ENCODE data around the gene TNK2. TPM values are rescaled to one million over a fixed set of nuclear protein-coding genes. Genes with fewer than 3 reads are reported as not detected.

The TNK2 gene
- polyA plus RNA-seq, 2 of the 4 experiments (the other 2 are of a cell fraction) = 2.2 to 12.5 TPM

GRCh38 chr3:195828762-195829161, 79.6 kb downstream of the TNK2 start:
- Histone ChIP-seq H3K27ac (no peak overlapping the region), H3K4me3 (no peak overlapping the region), H3K4me1 (no peaks in the 10 kb centered on the region), H3K4me2 (no peak overlapping the region), H3K9me3 (no peaks in the 10 kb centered on the region)
- ATAC-seq (no peak), FAIRE-seq (no peak), DNase-seq (ENCODE audit: low read depth in 1 of 2, low spot score in 1 of 2) (no peak)
- WGBS (ENCODE audit: missing lambda C conversion rate) = 79% methylated on average over 9 of the region's 9 CpGs
- CTCF ChIA-PET = interaction anchor here (1.1 to 2.9 kb wide), 2 partner anchors 21 to 28 kb away, joined by 5 to 24 read pairs; no protein-coding TSS in a partner anchor
- TF ChIP-seq MAZ (IDR thresholded peaks at IDR 0.05; ENCODE audit: borderline replicate concordance, low read depth, low read length) = no peak
- TF ChIP-seq HDAC2 (IDR thresholded peaks at IDR 0.05) = no peak
- no peak for TF ChIP-seq ELK1 (IDR thresholded peaks at IDR 0.05; ENCODE audit: low read depth, low read length)
- TF ChIP-seq CTCF (IDR thresholded peaks at IDR 0.05) = no peak
- TF ChIP-seq PHF8 (IDR thresholded peaks at IDR 0.05; ENCODE audit: borderline replicate concordance, low read depth) = no peak
- no peak for TF ChIP-seq PBX3 (IDR thresholded peaks at IDR 0.05)
- no peak for TF ChIP-seq MAX (IDR thresholded peaks at IDR 0.05)
- POLR2A ChIA-PET = no interaction called here

- ATAC-seq (no peak), DNase-seq (ENCODE audit: low read depth in 1 of 2, low spot score in 1 of 2) (no peak), FAIRE-seq (no peak)
- Histone ChIP-seq H3K4me1 (no peaks in the 10 kb centered on the region), H3K9me3 (no peaks in the 10 kb centered on the region), H3K4me3 (no peak overlapping the region), H3K27ac (no peak overlapping the region), H3K4me2 (no peak overlapping the region)
- no peak for TF ChIP-seq ESRRA (IDR thresholded peaks at IDR 0.05; ENCODE audit: borderline replicate concordance, low read length)
- TF ChIP-seq ZFP36 (IDR thresholded peaks at IDR 0.05; ENCODE audit: borderline replicate concordance, partially characterized antibody) = no peak
- no peak for TF ChIP-seq RAD21 (conservative IDR thresholded peaks at IDR 0.05 in 1 of 2, IDR thresholded peaks at IDR 0.05 in 1 of 2)
- no peak for TF ChIP-seq GATA3 (IDR thresholded peaks at IDR 0.05; ENCODE audit: borderline replicate concordance)
- TF ChIP-seq ZSCAN20 (CRISPR knock-in tag; IDR thresholded peaks at IDR 0.05) = no peak
- CTCF ChIA-PET = interaction anchor here (2.9 kb wide), 1 partner anchor 24 kb away, joined by 24 read pairs; no protein-coding TSS in a partner anchor
- POLR2A ChIA-PET = no interaction called here
- 74% methylated on average over 41 of the region's 47 CpGs for WGBS (ENCODE audit: missing lambda C conversion rate)
These were observed 82.2 kb downstream of the TNK2 start for GRCh38 chr3:195825857-195826804.

DNA sequence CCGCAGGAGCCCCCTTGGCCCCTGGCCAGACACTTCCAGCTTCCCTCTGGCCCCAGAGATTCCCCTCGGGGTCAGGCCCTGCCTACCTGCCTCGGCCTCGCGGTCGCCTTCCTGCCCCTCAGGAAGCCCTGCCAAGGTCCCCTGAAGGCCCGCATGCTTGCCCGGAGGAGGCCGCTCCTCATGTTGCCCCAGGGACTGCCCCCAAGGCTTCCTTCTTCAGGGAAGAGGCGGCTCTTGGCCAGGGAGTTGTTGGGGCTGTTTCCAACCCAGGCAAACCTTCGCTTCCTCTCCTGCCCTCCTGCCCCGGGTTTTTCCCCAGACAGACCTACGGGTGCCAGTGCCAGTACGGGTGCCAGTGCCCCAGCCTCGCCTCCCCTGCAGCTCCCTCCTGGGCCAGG, 83.2 kb downstream of the TNK2 start:
- ATAC-seq (no peak), DNase-seq (ENCODE audit: low read depth in 1 of 2, low spot score in 1 of 2) (no peak), FAIRE-seq (no peak)
- ChIA-PET CTCF (interaction anchor here (0.8 kb wide), 1 partner anchor 26 kb away, joined by 3 read pairs; no protein-coding TSS in a partner anchor), POLR2A (no interaction called here)
- H3K4me3 ChIP-seq = no peak overlapping the region
- 63% methylated on average over 10 of the region's 15 CpGs for WGBS (ENCODE audit: missing lambda C conversion rate)
- H3K9me3 ChIP-seq = no peaks in the 10 kb centered on the region
- no peaks in the 10 kb centered on the region for H3K4me1 ChIP-seq
- H3K4me2 ChIP-seq = no peak overlapping the region
- no peak overlapping the region for H3K27ac ChIP-seq
- TF ChIP-seq ESRRA (IDR thresholded peaks at IDR 0.05; ENCODE audit: borderline replicate concordance, low read length) (no peak), ZFP36 (IDR thresholded peaks at IDR 0.05; ENCODE audit: borderline replicate concordance, partially characterized antibody) (no peak), MYC (IDR thresholded peaks at IDR 0.05; ENCODE audit: borderline replicate concordance, low read length) (no peak), CBX8 (IDR thresholded peaks at IDR 0.05) (no peak), ELK1 (IDR thresholded peaks at IDR 0.05; ENCODE audit: low read depth, low read length) (no peak), GATA3 (IDR thresholded peaks at IDR 0.05; ENCODE audit: borderline replicate concordance) (no peak), MAX (IDR thresholded peaks at IDR 0.05) (no peak), FOSL2 (IDR thresholded peaks at IDR 0.05) (no peak), FOSL2 (CRISPR knock-in tag; IDR thresholded peaks at IDR 0.05) (no peak), EHMT2 (IDR thresholded peaks at IDR 0.05; ENCODE audit: low read depth) (no peak), TFCP2L1 (CRISPR knock-in tag; IDR thresholded peaks at IDR 0.05) (no peak), HOXB5 (CRISPR knock-in tag; IDR thresholded peaks at IDR 0.05) (no peak), EP300 (IDR thresholded peaks at IDR 0.05) (no peak), FOXS1 (CRISPR knock-in tag; IDR thresholded peaks at IDR 0.05) (no peak), NFE2L2 (conservative IDR thresholded peaks at IDR 0.05; ENCODE audit: low read length) (no peak), HDAC2 (IDR thresholded peaks at IDR 0.05) (no peak), EHF (CRISPR knock-in tag; IDR thresholded peaks at IDR 0.05) (no peak)
- TF ChIP-seq, protein P1, sequence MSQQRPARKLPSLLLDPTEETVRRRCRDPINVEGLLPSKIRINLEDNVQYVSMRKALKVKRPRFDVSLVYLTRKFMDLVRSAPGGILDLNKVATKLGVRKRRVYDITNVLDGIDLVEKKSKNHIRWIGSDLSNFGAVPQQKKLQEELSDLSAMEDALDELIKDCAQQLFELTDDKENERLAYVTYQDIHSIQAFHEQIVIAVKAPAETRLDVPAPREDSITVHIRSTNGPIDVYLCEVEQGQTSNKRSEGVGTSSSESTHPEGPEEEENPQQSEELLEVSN (IDR thresholded peaks at IDR 0.05; ENCODE audit: borderline replicate concordance, low read depth) = no peak
